Stimulated activated CD4-positive, alpha-beta T cell treated with anti-CD3 and anti-CD28 coated beads, Interleukin-12 subunit alpha, Interleukin-12 subunit beta, amount 100 ng/mL, for 24 hours (primary cell): Measurements from ENCODE around the gene FGD3.

ENCODE experiments used
- DNase-seq, 2 experiments: peaks; one replicate each; pipeline ENCODE4 v3.0.0-alpha.2; 2020; ENCODE audit warnings: low read depth in 2 of 2

The FGD3 gene

DNA sequence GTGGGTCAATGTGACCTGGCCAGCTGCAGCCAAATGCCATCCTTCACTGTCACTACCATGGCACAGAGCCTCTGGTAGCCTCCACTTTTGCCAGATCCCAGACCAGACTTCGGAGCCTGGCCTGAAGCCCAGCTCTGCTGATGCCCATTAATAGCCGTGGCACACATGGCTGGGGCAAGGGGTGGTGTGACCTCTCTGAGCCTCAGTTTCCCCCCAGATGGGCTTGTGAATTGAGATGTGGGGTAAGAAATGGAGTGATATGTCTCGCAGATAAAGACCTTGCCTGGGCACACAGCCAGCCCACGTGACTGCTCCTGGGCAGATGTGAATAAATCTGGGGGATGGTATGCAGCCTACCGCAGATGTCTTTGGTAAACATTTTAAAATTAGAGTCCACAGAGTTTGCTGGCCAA, 125.1 kb downstream of the FGD3 start:
- DNase-seq = no peak

DNA sequence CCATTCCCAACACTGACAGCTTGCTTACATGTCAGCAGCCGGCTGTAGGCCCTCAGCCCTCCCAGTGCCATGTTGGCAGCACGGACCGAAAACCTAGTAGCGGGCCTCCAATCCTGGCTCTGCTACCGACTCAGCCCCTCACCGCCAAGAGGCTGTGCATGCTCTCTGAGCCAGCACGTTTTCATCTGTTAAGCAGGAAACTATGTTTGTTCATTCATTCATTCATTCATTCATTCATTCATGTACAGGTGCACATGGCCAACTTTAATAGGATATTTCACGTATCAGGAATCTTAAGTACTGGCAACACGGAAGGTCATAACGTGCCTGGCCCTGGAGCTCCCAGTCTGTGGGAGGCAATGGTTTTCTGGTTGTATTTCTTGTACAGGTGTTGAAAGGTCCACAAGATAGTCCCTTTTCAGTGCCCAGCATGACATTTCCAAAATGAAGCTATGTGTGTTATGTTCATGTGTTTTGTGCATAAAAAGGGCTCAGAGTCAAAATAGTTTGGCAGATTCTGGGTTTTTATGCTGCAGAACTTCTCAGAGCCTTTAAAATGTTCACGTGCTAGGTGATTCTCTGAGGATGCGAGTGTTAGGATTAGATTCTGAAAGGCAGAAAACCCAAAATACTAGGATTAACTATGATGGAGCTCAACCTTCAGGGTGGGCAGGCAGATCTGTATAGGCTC, 128.9 kb downstream of the FGD3 start:
- no peak for DNase-seq

DNA sequence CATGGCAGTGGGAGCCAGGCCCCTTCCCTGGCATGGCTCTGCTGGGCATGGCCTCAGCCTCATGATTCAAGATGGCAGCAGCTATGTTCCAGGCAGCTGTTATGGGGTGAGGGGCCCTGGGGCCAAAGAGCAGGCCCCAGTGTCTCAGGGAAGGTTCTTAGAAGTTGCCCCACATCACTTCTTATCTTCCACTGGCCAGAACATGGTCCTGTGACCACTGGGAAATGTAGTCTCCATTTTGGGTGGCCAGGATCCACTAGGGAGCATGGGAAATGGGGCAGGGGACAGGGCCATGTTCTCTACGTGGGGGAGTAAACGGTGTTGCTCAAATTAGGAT, 129.4 kb downstream of the FGD3 start:
- DNase-seq = no peak

DNA sequence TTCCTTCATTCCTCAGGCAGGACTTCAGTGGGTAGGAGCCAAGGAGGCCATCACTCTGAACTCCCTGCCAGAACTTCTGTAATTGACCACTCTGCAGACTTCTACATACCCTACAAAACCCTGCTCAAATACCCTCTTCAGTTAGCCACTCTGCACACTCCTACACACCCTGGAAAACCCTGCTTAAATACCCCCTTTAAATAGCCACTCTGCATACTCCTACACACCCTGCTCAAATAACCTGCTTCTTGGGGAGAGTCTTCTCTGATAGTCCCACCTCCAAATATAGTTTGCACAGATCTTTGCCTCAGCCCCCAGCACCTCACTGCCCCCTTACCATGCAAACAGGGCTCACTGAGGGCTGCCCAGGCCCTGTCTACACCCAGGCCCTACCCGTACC, 130.0 kb downstream of the FGD3 start:
- DNase-seq = no peak

DNA sequence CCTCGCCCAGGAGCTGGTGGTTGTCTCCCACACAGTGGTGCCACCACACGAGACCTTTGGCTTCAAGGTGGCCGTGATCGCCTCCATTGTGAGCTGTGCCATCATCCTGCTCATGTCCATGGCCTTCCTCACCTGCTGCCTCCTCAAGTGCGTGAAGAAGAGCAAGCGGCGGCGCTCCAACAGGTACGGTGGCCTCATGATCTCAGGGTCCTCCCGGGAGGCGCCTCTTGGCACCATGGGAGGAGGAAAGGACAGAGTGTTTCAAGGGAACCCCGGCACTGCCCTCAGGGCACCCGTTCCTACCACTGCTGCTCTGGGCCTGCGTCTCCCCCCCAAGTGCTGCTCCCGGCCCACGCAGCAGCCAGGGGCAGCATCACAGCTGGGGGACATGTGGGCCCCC, 130.5 kb downstream of the FGD3 start:
- no peak for DNase-seq

DNA sequence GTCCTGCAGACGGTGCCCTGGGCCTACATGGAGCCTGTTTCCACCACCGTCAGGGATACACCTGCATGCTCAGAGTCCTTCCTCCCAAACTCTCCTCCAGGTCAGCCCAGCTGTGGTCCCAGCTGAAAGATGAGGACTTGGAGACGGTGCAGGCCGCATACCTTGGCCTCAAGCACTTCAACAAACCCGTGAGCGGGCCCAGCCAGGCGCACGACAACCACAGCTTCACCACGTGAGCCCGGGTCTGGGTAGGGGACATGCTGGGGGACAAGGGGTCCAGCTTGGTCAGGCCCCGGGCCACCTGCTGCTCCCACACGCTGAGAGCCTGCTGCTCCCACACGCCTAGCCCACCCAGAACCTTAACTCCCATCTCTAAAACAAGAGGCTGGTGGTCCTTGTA, 132.0 kb downstream of the FGD3 start:
- no peak for DNase-seq

DNA sequence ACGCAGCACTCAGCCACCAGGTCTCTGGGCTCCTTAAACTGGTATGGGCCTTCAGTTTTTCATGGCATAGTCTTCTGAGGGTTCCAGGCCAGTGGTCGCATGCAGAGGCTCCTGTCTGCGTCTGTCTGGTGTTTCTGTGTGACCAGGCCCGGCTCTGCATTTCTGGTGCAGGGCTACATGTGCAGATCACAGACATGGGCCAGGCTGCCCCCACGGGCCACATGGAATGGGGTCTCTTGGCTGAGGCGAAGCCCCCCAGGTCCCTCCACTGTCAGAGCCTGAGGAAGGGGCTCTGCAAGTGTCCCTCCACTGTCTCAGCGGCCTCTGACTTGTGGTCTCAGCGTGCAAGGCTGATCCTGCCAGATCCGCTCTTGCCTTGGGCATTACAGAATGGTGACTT, 133.1 kb downstream of the FGD3 start:
- DNase-seq = no peak

DNA sequence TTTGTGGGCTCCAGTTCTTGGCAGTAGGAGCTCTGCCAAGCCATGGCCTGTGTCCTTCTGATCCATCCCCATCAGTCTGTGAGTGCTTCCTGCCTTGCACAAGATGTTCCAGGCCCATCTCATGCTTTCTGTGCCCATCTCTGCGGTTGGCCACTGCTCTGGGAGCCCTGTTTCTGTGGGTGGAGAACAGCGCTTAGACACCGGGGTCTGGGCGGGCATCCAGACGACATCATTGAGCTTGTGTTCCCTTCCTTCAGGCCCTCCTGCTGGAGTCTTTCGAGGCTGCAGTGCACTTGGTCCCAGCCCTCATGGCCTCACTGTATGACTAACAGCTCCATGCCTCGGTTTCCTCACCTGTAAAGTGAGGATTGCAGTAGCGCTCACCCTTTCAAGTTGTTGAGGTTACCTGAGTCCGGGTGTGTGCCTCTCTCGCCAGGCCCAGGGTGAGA, 133.8 kb downstream of the FGD3 start:
- no peak for DNase-seq

DNA sequence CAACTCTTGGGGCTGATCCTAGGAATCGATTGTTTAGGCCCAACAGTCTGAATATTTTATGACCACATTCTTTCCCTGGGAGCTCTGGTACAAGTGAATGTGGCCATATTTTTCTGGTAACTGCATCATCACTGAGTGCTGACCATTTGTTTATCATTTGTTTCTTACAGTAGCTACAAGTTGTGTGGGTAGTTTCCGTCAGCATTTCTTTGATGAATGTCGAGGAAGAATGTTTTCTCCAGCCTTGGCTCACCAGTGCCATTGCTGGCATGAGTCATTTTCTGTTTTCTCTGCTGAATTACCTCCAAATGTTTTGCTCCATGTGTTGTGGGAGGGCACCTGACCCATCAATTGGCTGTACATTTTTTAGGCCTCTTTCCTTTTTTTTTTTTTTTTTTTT, 134.6 kb downstream of the FGD3 start:
- DNase-seq = no peak

DNA sequence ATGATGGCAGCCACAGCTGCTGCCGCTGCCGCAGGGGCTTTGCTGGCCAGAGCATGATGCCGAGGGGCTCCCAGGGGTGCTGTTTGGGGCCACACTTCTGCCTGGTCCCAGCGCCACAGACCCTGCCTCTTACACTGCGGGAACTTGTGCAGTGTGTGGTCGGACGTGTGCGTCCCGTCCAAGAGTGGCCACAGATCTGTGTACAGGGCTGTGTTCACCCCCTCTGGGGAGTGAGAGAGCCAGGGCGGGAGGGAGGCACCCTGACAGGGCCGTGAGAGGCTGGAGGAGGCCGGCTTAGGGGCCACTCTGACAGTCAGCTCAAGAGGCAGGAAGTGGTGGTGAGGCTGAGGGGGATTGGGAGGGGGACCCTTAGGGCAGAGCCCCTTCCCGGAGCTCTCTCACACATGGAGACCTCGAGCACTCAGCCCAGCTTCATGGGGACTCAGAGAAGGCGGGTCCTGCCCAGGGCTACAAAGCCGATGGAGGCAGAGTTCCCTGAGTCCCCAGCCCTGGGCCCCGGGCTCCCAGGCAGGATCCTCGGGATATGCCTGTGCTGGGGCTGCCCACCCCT, 135.6 kb downstream of the FGD3 start:
- no peak for DNase-seq

DNA sequence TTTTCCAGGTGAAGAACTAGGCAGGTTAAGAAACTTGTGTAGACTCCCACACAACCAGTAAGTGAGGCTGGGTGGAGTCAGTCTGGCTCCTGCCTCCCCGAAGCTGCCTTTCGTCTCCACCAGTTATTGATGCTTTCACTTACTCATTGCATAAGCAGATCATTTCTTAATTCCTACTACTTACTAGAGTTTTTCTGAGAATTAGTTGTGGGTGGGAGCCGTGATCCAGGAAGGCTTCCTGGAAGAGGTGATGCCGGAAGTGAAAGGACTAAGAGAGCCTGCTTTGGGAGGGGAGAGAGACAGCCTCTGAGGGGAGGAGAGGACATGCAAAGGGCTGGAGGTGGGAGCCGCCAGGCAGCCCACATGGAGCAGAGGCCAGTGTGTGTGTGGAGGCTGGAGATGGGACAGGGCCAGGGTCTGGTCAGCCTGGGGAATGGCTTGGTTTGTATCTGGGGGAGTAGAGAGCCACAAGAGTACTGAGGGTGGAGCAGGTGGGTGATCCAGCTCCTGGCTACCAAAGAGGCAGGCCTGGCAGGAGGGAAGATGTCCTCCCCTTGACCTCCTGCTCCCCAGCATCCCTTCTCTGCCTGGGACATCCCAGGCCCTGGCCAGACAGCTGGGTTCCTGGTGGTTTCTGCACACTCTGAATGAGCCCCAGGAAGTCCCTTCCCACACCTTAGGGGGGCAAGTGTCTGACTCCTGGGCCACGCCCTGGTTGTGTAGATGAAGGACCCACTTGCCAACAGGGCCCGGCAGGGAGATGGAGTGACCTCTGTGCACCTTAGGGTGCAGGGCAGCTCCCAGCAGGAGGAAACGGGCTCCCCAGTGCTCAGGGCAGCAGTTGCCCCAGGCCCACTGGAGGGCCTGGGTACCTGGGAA, 136.5 kb downstream of the FGD3 start:
- DNase-seq = no peak

DNA sequence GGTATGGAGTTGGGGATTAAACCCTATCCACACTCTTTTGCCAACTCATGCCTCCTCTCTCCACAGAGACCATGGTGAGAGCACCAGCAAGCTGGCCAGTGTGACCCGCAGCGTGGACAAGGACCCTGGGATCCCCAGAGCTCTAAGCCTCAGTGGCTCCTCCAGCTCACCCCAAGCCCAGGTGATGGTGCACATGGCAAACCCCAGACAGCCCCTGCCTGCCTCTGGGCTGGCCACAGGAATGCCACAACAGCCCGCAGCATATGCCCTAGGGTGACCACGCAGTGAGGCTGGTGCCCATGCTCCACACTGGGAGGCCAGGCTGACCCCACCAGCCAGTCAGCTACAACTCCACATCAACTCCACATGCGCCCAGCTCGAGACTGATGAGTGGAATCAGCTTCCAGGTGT, 137.2 kb downstream of the FGD3 start:
- no peak for DNase-seq

DNA sequence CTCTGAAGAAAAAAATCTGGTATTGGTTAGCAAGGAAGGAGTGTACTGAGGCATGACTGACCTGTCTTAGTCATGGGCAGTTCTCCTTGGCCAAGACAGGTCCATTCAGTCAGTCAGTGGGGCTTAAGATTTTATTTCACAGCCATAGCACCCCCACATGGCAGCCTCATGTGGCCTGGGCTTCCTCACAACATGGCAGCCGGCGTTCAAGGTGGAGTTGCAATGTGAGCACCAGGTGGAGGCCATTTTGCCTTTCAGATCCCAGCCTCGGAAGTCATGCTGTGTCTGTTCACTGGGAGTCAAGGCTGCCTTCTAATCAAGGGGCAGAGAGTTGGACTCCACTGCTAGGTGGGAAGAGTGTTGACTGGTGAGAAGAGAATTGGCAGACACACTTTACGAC, 138.4 kb downstream of the FGD3 start:
- DNase-seq = no peak
